B cell (primary cell): ENCODE results near the gene SLC8A3. TPM values are rescaled to one million over a fixed set of nuclear protein-coding genes. Genes with fewer than 3 reads are reported as not detected.

Experiments
- ATAC-seq: fragments of 200-7000 bp; cut with Tn5 transposase; one replicate; pipeline ENCODE4 v1.10.0; 2021; ENCODE audit warnings: low read depth, mild to moderate bottlenecking, moderate number of reproducible peaks, moderate library complexity
- CTCF ChIA-PET: fragments of 350-600 bp; sonication (Branson Sonifier 250); formaldehyde crosslinking; loops from one replicate; lab custom pipeline; 2021; ENCODE audit warnings: antibody characterized with exemption, inconsistent platforms; lab: Charles Lee
- POLR2A ChIA-PET: fragments of 350-600 bp; sonication (Branson Sonifier 250); formaldehyde crosslinking; loops from one replicate; lab custom pipeline; 2021; ENCODE audit warnings: antibody characterized with exemption; lab: Charles Lee
- DNase-seq: peaks from one replicate; pipeline ENCODE4 v3.0.0; 2013
- H2AFZ ChIP-seq: 2 replicates; pipeline ENCODE4 v1.6.1; 2012; ENCODE audit warnings: mild to moderate bottlenecking, low read depth, low read length; ENCODE audit not compliant: insufficient read depth, poor library complexity, severe bottlenecking
- H3K27ac ChIP-seq, 2 donors: 1 replicate in 1 of 2; 2 replicates in 1 of 2; pipeline ENCODE4 v1.5.1; 2012 to 2013; ENCODE audit warnings: low read length in 2 of 2, mild to moderate bottlenecking in 2 of 2, moderate library complexity in 1 of 2
- H3K27me3 ChIP-seq, 4 experiments: fragments of 200-600 bp in 1 of 4; sonication (generic) in 1 of 4; replicated peaks in 1 of 4; 1 replicate in 2 of 4; 2 replicates in 2 of 4; pipeline versions ENCODE4 v1.6.1 to v1.7.0; 2013 to 2016; ENCODE audit warnings: low read length in 3 of 4, mild to moderate bottlenecking in 2 of 4, mixed read lengths in 1 of 4, moderate library complexity in 1 of 4; ENCODE audit not compliant: insufficient read depth in 4 of 4, control insufficient read depth in 3 of 4; ENCODE audit errors: control extremely low read depth in 1 of 4
- H3K36me3 ChIP-seq, 2 experiments: replicated peaks in 1 of 2; 1 replicate in 1 of 2; 2 replicates in 1 of 2; pipeline versions ENCODE4 v1.6.1 to v1.7.1; 2013; ENCODE audit warnings: low read length in 1 of 2; ENCODE audit not compliant: insufficient read depth in 2 of 2, control insufficient read depth in 1 of 2; ENCODE audit errors: control extremely low read depth in 1 of 2, extremely low read depth in 1 of 2
- H3K4me1 ChIP-seq, 2 donors: fragments of 200-600 bp in 1 of 2; sonication (generic) in 1 of 2; 1 replicate in 1 of 2; 2 replicates in 1 of 2; pipeline versions ENCODE4 v1.5.1 to v1.6.1; 2013 to 2017; ENCODE audit warnings: low read length in 2 of 2; ENCODE audit not compliant: control insufficient read depth in 2 of 2, insufficient read depth in 2 of 2
- H3K4me2 ChIP-seq: replicated peaks from 2 replicates; pipeline ENCODE3; 2012; ENCODE audit warnings: mild to moderate bottlenecking, low read depth, low read length; ENCODE audit not compliant: poor library complexity, severe bottlenecking
- H3K4me3 ChIP-seq, 5 experiments: fragments of 200-600 bp in 1 of 5; sonication (generic) in 1 of 5; 1 replicate in 3 of 5; 2 replicates in 2 of 5; pipeline versions ENCODE4 v1.5.1 to v1.7.0; 2011 to 2016; ENCODE audit warnings: low read length in 4 of 5, mild to moderate bottlenecking in 4 of 5, low read depth in 2 of 5, control low read depth in 1 of 5, moderate library complexity in 1 of 5; ENCODE audit not compliant: insufficient read depth in 1 of 5; ENCODE audit errors: control extremely low read depth in 1 of 5, extremely low read depth in 1 of 5
- H3K79me2 ChIP-seq: fragments of 200-600 bp; sonication (generic); one replicate; pipeline ENCODE4 v1.6.0; 2016; ENCODE audit warnings: low read length; ENCODE audit not compliant: control insufficient read depth, insufficient read depth
- H3K9ac ChIP-seq: fragments of 200-600 bp; sonication (generic); 2 replicates; pipeline ENCODE4 v1.6.1; 2017; ENCODE audit warnings: mild to moderate bottlenecking, low read length, moderate library complexity
- H3K9me3 ChIP-seq, 3 donors: one replicate each; pipeline versions ENCODE4 v1.6.1 to v1.7.1; 2013; ENCODE audit warnings: low read length in 2 of 3; ENCODE audit not compliant: control insufficient read depth in 2 of 3, insufficient read depth in 1 of 3; ENCODE audit errors: control extremely low read depth in 1 of 3
- H4K20me1 ChIP-seq: 2 replicates; pipeline ENCODE4 v1.6.0; 2012; ENCODE audit warnings: mild to moderate bottlenecking, low read length; ENCODE audit not compliant: insufficient read depth, control insufficient read depth, poor library complexity, severe bottlenecking
- H3K27ac Mint-ChIP-seq: one replicate; pipeline ENCODE4 v1.8.0; 2021; ENCODE audit warnings: mixed read lengths
- H3K27me3 Mint-ChIP-seq: one replicate; pipeline ENCODE4 v1.8.0; 2021; ENCODE audit warnings: mixed read lengths
- H3K4me1 Mint-ChIP-seq: one replicate; pipeline ENCODE4 v1.8.0; 2021; ENCODE audit warnings: mixed read lengths
- H3K4me3 Mint-ChIP-seq: one replicate; pipeline ENCODE4 v1.8.0; 2021; ENCODE audit warnings: mixed read lengths
- H3K9me3 Mint-ChIP-seq: one replicate; pipeline ENCODE4 v1.8.0; 2022; ENCODE audit warnings: mixed read lengths; ENCODE audit not compliant: insufficient read depth
- CTCF ChIP-seq: fragments of 200-600 bp; IDR thresholded peaks from one replicate; pipeline ENCODE4 v1.8.0; 2022; ENCODE audit warnings: antibody characterized with exemption, mild to moderate bottlenecking
- EZH2 ChIP-seq: IDR thresholded peaks from 2 replicates; pipeline ENCODE4 v1.6.1; 2012; ENCODE audit warnings: borderline replicate concordance, low read depth, mild to moderate bottlenecking, moderate library complexity, low read length; ENCODE audit not compliant: insufficient read depth, poor library complexity, severe bottlenecking
- WGBS: methylation state at CpG from one replicate; pipeline ENCODE4 v1.1.5; 2013; ENCODE audit warnings: missing lambda C conversion rate; ENCODE audit not compliant: insufficient coverage; 5-methylcytosine and 5-hydroxymethylcytosine counted together
- intact Hi-C: fragments of 100-400 bp; cut with micrococcal nuclease; formaldehyde crosslinking; loops from one replicate; pipeline ENCODE4 v1.10.0; 2022
- polyA plus RNA-seq: library from polyadenylated mRNA; depleted of rRNA; stranded (reverse); fragments of >200 nt; gene quantifications from 2 replicates; pipeline ENCODE4 v1.2.3, GENCODE V29; 2012
- total RNA-seq, 2 donors: library from RNA; stranded (reverse); fragments of 120-200 nt in 1 of 2; gene quantifications; 1 replicate in 1 of 2; 2 replicates in 1 of 2; pipeline versions ENCODE4 v1.2.3 to v1.2.4, GENCODE V29; 2013 to 2022

SLC8A3 gene
- total and polyA plus RNA-seq, 2 donors (not counting 1 experiment from before 2014, with no cell fraction given), result 0.07 to 0.09 TPM

- no peak for ATAC-seq
- H3K4me1 Mint-ChIP-seq, result peaks cover 5% of the 10 kb centered on the region
- no CpG with 5 or more reads among the region's 1 CpG for WGBS
These were observed 67.2 kb downstream of the SLC8A3 start for GRCh38 chr14:70121521-70121920.

GRCh38 chr14:70118064-70118463 lies 70.7 kb downstream of the SLC8A3 start:
- Histone ChIP-seq H2AFZ (no peak overlapping the region), H3K27me3 (no peaks in the 10 kb centered on the region), H3K9ac (no peak overlapping the region), H3K79me2 (no peaks in the 10 kb centered on the region), H3K4me3 (no peak overlapping the region), H3K4me2 (no peak overlapping the region), H3K36me3 (no peaks in the 10 kb centered on the region), H3K27ac (no peak overlapping the region), H4K20me1 (no peaks in the 10 kb centered on the region), H3K4me1 (no peaks in the 10 kb centered on the region), H3K9me3 (no peaks in the 10 kb centered on the region)
- ChIA-PET POLR2A (no interaction called here), CTCF (no interaction called here)
- 90% methylated on average over 3 of the region's 3 CpGs for WGBS
- Mint-ChIP-seq H3K4me1 (peaks cover 5% of the 10 kb centered on the region), H3K4me3 (no peak overlapping the region), H3K9me3 (no peaks in the 10 kb centered on the region), H3K27me3 (peaks cover 5% of the 10 kb centered on the region), H3K27ac (no peak overlapping the region)
- no peak for ATAC-seq
- intact Hi-C loops, result no loop called here
- DNase-seq, result no peak
- TF ChIP-seq EZH2 (no peak), CTCF (no peak)

More at GRCh38 chr14:70121521-70121920, 67.2 kb downstream of the SLC8A3 start:
- Mint-ChIP-seq H3K27me3 (peaks cover 12% of the 10 kb centered on the region), H3K4me3 (no peak overlapping the region), H3K9me3 (no peaks in the 10 kb centered on the region), H3K27ac (no peak overlapping the region)
- TF ChIP-seq EZH2, result no peak
- no peak overlapping the region for H3K4me3 ChIP-seq
- no peaks in the 10 kb centered on the region for H3K79me2 ChIP-seq
- no peaks in the 10 kb centered on the region for H3K36me3 ChIP-seq
- H3K27ac ChIP-seq, result no peak overlapping the region
- ChIA-PET POLR2A (no interaction called here), CTCF (no interaction called here)
- H3K27me3 ChIP-seq, result no peaks in the 10 kb centered on the region
- DNase-seq, result no peak
- no peak overlapping the region for H2AFZ ChIP-seq
- intact Hi-C loops, result no loop called here
- H3K9ac ChIP-seq, result no peak overlapping the region
- no peaks in the 10 kb centered on the region for H4K20me1 ChIP-seq
- no peak overlapping the region for H3K4me2 ChIP-seq
- no peaks in the 10 kb centered on the region for H3K9me3 ChIP-seq
- H3K4me1 ChIP-seq, result no peaks in the 10 kb centered on the region
